Measurements from ENCODE around the gene ADAM33.

ADAM33 gene

DNA sequence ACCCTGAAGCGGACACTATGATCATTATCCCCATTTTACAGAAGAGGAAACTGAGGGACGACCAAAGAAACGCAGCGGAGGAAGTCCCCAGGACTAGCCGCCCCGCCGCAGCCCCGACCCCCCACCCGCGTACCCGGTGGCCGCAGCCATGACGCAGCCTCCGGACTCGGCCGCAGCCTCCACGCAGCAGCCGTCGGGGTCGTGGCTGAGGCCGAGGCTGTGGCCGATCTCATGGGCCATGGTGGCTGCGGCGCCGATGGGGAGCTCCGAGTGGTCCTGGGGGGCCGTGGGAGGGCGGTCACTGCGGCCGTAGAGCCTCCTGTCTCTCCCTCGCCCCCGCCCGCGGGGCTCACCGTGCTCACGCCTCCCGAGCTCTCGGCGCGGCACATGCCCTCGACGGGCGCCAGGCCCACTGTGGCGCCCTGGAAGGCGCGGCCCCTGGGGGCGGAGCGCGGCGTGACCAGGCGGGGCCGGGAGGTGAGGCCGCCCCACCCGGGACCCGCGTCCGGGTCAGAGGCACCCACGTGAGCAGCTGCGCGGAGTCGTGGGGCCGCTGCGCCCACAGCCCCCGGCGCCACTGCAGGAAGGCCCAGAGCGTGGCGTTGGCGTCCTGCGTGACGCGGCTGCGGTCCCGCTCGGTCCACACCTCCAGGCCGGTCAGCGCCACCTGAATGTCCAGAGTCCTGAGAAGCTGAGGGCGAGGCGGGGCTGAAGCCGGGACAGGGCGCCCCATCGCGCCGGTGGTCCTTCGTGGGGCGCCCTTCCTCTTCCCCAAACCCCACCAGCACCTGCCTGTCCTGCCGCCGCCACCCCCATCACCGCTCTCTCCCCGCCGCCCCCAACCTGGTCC lies 8.4 kb downstream of the ADAM33 start:
- TF ChIP-seq, protein P1, sequence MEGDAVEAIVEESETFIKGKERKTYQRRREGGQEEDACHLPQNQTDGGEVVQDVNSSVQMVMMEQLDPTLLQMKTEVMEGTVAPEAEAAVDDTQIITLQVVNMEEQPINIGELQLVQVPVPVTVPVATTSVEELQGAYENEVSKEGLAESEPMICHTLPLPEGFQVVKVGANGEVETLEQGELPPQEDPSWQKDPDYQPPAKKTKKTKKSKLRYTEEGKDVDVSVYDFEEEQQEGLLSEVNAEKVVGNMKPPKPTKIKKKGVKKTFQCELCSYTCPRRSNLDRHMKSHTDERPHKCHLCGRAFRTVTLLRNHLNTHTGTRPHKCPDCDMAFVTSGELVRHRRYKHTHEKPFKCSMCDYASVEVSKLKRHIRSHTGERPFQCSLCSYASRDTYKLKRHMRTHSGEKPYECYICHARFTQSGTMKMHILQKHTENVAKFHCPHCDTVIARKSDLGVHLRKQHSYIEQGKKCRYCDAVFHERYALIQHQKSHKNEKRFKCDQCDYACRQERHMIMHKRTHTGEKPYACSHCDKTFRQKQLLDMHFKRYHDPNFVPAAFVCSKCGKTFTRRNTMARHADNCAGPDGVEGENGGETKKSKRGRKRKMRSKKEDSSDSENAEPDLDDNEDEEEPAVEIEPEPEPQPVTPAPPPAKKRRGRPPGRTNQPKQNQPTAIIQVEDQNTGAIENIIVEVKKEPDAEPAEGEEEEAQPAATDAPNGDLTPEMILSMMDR (IDR thresholded peaks at IDR 0.05): no peak
- no peak for TF ChIP-seq ZFX (IDR thresholded peaks at IDR 0.05; ENCODE audit: borderline replicate concordance)

DNA sequence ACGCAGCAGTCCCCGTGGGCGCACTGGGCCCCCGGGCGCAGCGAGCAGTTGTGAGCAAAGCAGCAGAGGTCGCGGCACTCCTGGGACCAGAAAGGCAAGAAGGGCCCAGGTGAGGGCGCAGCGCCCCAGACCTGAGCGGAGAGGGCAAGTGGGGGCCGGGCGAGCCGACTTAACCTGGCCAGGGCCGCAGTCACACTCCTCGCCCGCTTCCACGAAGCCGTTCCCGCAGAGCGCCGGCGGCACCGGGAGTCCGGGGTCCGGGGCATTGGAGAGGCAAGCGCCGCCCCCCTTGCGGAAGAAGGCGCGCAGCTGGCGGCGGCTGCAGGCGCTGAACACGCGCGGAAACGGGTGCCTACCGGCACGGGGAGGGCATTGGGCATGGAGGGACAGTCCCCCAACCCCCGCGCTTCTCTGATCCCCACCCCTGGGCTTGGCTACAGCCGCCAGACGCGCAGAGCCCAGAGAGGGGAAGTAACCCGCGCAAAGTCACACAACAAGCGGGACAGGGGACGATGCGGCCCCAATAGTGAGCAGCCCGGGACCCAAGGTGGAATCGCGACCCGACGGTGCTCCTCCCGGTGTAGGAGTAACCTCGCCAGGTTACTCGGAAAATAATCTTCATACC lies 9.2 kb downstream of the ADAM33 start:
- H3K27ac ChIP-seq: no peak overlapping the region
- TF ChIP-seq, protein P1 (IDR thresholded peaks at IDR 0.05): no peak
- no peak for TF ChIP-seq ZFX (IDR thresholded peaks at IDR 0.05; ENCODE audit: borderline replicate concordance)

More for the DNA sequence above, 8.4 kb downstream of the ADAM33 start:
- no peak overlapping the region for H3K27ac ChIP-seq

- no peak overlapping the region for H3K27ac ChIP-seq
- TF ChIP-seq, protein P1 (IDR thresholded peaks at IDR 0.05): no peak
- TF ChIP-seq ZFX (IDR thresholded peaks at IDR 0.05; ENCODE audit: borderline replicate concordance): no peak
Measured at GRCh38 chr20:3671986-3672546, 9.7 kb downstream of the ADAM33 start.

DNA sequence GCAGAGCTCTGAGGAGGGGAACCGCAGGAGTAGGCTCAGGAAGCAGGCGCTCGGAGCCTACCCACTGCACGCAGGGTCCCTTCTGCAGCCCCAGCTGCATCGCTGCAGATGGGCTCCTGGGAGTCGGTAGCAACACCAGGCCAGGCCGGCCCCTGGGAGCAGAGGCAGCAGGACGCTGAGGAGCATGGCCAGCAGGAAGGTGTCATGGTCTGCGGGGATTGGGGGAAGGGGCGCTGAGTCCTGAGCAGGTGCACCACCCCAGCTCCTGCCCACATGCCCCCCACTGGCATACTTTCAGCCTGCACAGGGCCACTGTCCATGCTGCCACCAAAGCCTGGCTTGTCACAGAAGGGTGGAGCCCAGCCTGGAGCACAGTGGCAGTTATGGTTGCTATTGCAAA lies 10.9 kb downstream of the ADAM33 start:
- TF ChIP-seq ZFX (IDR thresholded peaks at IDR 0.05; ENCODE audit: borderline replicate concordance): no peak
- TF ChIP-seq, protein P1 (IDR thresholded peaks at IDR 0.05): no peak
- no peak overlapping the region for H3K27ac ChIP-seq

DNA sequence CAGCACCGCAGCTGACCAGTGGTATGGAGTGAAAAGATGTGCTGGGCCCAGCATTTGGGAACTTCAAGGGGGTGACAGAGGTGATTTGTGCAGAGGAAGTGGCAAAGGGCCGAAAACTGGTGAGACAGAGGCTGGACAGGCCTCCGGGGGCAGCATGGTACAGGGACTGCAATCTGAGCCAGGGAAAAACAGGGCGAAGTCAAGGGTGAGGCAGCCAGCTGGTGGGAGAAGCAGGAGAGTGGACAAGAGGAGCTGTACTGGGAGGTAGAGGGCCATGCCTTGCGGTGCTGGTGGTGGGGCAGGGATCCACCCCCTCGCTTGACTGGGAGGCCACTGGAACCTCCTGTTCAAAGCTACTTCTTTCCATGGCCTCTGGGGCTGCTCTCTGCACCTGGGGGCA lies 11.3 kb downstream of the ADAM33 start:
- no peak overlapping the region for H3K27ac ChIP-seq
- no peak for TF ChIP-seq ZFX (IDR thresholded peaks at IDR 0.05; ENCODE audit: borderline replicate concordance)
- TF ChIP-seq, protein P1 (IDR thresholded peaks at IDR 0.05): no peak

GRCh38 chr20:3669710-3670367 lies 12.0 kb downstream of the ADAM33 start:
- no peak for TF ChIP-seq ZFX (IDR thresholded peaks at IDR 0.05; ENCODE audit: borderline replicate concordance)
- TF ChIP-seq, protein P1 (IDR thresholded peaks at IDR 0.05): no peak
- no peak overlapping the region for H3K27ac ChIP-seq
